H4 (cell line): Measurements from ENCODE around the gene DNASE1L2. TPM values are rescaled to one million over a fixed set of nuclear protein-coding genes. Genes with fewer than 3 reads are reported as not detected.

Source experiments
- DNase-seq: peaks from one replicate; pipeline ENCODE4 v3.0.0-alpha.2; 2015; ENCODE audit warnings: low spot score
- total RNA-seq: library from RNA; depleted of rRNA; stranded (reverse); fragments of >200 nt; shearing (Covaris generic); gene quantifications from 2 replicates; pipeline ENCODE4 v1.2.3, GENCODE V29; 2014

Gene DNASE1L2
- total RNA-seq, 1 experiment from 2014 or later: 0.10 TPM

DNA sequence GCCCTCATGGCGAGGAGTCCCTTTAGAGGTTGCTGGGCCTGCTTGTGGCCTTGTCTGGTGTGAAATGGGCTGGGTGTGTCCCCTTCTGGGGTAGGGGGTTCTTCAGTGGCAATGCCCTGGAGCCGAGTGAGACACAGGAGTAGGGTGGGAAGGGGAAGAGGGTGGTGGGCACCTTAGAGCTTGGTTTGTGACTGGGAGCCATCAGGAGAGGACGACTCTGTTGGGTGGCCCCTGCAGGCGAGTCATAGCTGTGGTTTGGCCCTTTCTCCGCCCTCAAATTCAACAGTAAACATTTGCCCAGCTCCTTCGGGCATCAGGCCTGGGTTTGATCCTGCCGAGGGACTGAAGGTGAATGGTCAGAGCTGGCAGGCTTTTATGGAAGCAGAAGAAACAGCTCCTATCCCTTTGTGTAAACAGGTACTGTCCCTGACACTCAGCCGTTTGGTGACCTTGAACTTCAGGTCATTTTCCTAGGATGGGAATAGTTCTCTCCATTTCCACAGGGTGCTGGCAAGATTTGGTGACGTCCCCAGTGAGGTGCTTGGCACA, 9.9 kb upstream of the DNASE1L2 start:
- DNase-seq: no peak

DNA sequence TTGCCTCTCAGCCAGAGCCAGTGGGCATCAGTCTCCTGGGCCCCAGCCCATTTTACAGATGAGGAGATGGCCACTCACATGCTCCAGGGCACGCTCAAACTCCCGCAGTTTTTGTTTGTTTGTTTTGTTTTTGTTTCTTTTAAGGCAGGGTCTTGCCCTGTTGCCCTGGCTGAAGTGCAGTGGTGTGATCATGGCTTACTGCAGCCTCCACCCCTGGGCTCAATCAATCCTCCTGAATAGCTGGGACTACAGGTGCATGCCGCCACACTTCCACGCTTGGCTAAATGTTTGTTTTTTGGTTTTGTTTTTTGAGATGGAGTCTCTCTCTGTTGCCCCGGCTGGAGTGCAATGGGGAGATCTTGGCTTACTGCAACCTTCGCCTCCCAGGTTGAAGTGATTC, 9.3 kb upstream of the DNASE1L2 start:
- no peak for DNase-seq

GRCh38 chr16:2228161-2228824, 8.0 kb upstream of the DNASE1L2 start:
- no peak for DNase-seq

- DNase-seq: no peak
These were observed 7.2 kb upstream of the DNASE1L2 start for GRCh38 chr16:2229091-2229490.

- DNase-seq: no peak
These were observed 6.5 kb upstream of the DNASE1L2 start for GRCh38 chr16:2229632-2230250.

GRCh38 chr16:2230376-2230775, 5.9 kb upstream of the DNASE1L2 start:
- DNase-seq: no peak

- no peak for DNase-seq
These were observed 5.0 kb upstream of the DNASE1L2 start for GRCh38 chr16:2231016-2231931.

- DNase-seq: no peak
These were observed 3.9 kb upstream of the DNASE1L2 start for GRCh38 chr16:2232094-2232990.

- no peak for DNase-seq
These were observed 3.0 kb upstream of the DNASE1L2 start for GRCh38 chr16:2233046-2233775.

DNA sequence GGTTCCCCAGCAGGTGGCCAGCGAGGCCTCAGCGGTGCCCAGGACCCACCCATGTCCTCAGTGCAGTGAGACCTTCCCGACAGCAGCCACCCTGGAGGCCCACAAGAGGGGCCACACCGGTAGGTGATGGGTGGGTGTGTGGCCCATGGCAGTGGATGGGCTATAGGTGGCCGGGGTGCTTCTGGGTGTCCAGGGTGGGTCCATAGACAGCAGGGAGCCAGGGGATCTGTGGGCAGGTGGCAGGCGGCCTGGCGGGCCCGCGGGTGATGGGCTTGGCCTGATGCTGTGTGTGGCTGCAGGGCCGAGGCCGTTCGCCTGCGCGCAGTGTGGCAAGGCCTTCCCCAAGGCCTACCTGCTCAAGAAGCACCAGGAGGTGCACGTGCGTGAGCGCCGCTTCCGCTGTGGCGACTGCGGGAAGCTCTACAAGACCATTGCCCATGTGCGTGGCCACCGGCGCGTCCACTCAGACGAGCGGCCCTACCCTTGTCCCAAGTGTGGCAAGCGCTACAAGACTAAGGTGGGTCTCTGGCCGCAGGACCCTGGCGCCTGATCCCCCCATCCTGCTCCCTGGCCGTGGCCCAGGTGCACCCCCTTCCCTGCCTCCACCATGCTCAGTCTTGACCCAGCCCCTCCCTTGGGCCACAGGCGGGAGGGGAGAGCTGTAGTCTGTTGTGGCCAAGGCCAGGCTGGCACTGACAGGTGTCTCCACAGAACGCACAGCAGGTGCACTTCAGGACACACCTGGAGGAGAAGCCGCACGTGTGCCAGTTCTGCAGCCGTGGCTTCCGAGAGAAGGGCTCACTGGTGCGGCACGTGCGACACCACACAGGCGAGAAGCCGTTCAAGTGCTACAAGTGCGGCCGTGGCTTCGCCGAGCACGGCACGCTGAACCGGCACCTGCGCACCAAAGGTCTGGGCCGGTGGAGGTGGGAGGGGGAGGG, 2.1 kb upstream of the DNASE1L2 start:
- no peak for DNase-seq

DNA sequence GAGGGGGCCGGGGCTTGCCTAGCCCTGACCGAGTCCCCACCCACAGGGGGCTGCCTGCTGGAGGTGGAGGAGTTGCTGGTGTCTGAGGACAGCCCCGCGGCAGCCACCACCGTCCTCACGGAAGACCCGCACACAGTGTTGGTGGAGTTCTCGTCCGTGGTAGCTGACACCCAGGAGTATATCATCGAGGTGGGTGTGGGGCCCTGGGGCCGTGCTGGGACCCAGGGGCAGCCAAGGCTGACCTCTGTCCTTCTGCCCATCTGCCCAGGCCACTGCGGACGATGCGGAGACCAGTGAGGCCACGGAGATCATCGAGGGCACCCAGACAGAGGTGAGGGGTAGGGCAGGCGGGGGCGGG, 1.5 kb upstream of the DNASE1L2 start:
- DNase-seq: no peak

DNA sequence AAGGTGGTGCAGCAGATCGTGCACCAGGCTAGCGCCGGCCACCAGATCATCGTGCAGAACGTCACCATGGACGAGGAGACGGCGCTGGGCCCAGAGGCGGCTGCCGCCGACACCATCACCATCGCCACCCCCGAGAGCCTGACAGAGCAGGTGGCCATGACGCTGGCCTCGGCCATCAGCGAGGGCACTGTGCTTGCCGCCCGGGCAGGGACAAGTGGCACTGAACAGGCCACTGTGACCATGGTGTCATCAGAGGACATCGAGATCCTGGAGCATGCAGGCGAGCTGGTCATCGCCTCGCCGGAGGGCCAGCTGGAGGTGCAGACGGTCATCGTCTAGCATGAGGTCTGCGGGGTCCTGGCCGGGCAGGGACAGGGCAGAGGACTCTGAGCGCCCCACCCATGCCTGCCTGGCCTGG, 1.0 kb upstream of the DNASE1L2 start:
- DNase-seq: no peak

- no peak for DNase-seq
These were observed 428 bp upstream of the DNASE1L2 start for GRCh38 chr16:2235695-2236336.

- DNase-seq: no peak
These were observed 848 bp downstream of the DNASE1L2 start for GRCh38 chr16:2237102-2237482.

- no peak for DNase-seq
These were observed 1.4 kb downstream of the DNASE1L2 start for GRCh38 chr16:2237493-2238149.

DNA sequence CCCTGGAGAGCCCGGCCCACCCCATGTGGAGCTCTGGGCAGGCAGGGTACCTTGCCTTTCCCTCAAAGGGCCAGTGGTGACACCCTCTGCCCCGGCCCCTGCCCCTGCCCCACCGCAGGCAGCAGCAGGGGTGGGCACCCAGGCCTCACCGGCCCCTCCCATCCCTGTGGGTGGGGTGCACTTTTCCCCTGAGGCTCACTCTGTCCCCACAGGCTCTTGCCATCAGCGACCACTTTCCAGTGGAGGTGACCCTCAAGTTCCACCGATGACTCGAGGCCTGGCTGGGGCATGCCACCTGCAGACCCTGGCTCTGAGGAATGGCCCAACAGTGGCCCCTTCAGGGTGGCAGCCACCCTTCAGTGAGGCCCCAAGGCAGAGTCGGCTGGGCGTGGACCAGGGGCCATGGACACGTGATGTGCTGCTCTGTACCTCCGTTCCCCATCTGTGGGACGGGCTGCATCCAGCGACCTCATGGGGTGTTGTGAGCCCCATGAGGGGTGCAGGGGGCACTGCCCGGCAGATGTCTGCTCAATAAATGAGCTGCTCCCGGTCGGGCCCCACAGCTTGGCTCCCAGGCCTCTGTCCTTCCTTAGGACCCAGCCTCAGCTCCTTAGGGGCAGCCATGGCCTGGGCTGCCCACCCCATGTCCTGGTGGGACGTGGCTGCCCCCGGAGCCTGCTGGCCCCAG, 2.0 kb downstream of the DNASE1L2 start:
- DNase-seq: no peak

- no peak for DNase-seq
These were observed 2.8 kb downstream of the DNASE1L2 start for GRCh38 chr16:2238838-2239675.
